Suprapubic skin (tissue), 4 donors: ENCODE measurements around the gene CEBPG.

ENCODE experiments used
- CTCF ChIP-seq, 2 donors: fragments of 200-600 bp in 1 of 2; fragments of 450-650 bp in 1 of 2; sonication (generic) in 1 of 2; IDR thresholded peaks; one replicate each; pipeline ENCODE4 v1.5.1; 2016 to 2019; ENCODE audit warnings: antibody characterized with exemption in 2 of 2, mild to moderate bottlenecking in 1 of 2, moderate library complexity in 1 of 2
- EP300 ChIP-seq: sonication (generic); formaldehyde crosslinking; IDR thresholded peaks from one replicate; pipeline ENCODE4 v1.6.1; 2017; ENCODE audit warnings: antibody characterized with exemption
- POLR2A ChIP-seq, 2 donors: fragments of 450-650 bp; IDR thresholded peaks; one replicate each; pipeline ENCODE4 v1.6.1; 2017; ENCODE audit warnings: antibody characterized with exemption in 2 of 2, mild to moderate bottlenecking in 2 of 2, moderate library complexity in 2 of 2
- POLR2AphosphoS5 ChIP-seq, 3 donors: sonication (generic); formaldehyde crosslinking; IDR thresholded peaks; one replicate each; pipeline ENCODE4 v1.6.1; 2017; ENCODE audit warnings: antibody characterized with exemption in 3 of 3

DNA sequence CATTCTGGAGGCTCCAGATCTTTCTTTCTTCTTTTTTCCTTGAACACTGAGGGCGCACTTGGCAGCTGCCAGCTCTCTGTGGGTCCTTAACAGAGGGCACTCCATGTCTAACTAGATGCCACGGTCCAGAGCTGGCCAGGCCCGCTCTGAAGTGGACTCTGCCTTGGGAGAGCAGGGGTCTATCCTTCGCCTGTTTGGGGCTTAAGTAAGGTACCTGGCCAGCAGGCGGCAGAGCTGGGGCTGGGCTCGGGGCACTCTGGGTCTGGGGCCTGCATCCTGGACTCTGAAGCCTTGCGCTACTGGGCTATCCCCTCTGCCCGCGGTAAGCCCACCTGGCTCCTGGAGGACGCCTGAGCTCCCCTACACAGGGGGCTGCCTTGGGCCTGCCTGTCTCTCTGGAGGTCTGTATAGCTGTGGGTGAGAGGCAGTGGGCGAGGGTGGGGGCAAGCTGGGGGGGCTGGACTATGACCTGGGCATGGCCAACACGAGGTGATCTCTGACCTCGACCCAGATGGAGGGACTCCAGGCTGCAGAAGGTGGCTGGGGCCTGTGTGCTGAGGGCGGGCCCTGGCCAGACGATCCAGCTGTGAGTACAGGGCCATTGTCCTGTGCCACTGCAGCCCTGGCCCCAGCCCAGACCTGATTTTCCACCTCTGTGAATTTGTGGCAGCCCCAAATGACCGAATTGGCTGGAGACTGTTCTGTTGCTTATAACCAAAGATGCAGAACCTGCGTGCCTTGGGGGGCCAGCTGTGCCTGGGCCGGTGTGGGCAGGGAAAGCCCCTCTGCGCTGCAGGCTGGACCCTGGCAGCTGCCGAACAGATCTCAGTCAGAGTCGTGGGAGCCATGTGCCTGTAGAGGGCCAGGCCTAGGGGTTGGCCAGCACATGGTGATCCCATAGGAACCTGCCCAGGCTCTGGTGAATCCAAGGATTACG, 26.5 kb downstream of the CEBPG start:
- TF ChIP-seq POLR2A (IDR thresholded peaks at IDR 0.05) (no peak), CTCF (IDR thresholded peaks at IDR 0.05) (no peak), EP300 (no peak), POLR2AphosphoS5 (IDR thresholded peaks at IDR 0.05) (no peak)
